ENCODE measurements around the gene ARID2. TPM values are rescaled to one million over a fixed set of nuclear protein-coding genes. Genes with fewer than 3 reads are reported as not detected.

Gene ARID2
- total and polyA plus RNA-seq, 9 of the 15 experiments (the other 6 are each of a cell fraction or from before 2014, with no cell fraction given) = 13.4 to 41.6 (median 29.4) TPM

- TF ChIP-seq, protein P1, sequence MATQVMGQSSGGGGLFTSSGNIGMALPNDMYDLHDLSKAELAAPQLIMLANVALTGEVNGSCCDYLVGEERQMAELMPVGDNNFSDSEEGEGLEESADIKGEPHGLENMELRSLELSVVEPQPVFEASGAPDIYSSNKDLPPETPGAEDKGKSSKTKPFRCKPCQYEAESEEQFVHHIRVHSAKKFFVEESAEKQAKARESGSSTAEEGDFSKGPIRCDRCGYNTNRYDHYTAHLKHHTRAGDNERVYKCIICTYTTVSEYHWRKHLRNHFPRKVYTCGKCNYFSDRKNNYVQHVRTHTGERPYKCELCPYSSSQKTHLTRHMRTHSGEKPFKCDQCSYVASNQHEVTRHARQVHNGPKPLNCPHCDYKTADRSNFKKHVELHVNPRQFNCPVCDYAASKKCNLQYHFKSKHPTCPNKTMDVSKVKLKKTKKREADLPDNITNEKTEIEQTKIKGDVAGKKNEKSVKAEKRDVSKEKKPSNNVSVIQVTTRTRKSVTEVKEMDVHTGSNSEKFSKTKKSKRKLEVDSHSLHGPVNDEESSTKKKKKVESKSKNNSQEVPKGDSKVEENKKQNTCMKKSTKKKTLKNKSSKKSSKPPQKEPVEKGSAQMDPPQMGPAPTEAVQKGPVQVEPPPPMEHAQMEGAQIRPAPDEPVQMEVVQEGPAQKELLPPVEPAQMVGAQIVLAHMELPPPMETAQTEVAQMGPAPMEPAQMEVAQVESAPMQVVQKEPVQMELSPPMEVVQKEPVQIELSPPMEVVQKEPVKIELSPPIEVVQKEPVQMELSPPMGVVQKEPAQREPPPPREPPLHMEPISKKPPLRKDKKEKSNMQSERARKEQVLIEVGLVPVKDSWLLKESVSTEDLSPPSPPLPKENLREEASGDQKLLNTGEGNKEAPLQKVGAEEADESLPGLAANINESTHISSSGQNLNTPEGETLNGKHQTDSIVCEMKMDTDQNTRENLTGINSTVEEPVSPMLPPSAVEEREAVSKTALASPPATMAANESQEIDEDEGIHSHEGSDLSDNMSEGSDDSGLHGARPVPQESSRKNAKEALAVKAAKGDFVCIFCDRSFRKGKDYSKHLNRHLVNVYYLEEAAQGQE (IDR thresholded peaks at IDR 0.05; ENCODE audit: borderline replicate concordance) = no peak
- TF ChIP-seq, protein P1 (CRISPR knock-in tag; IDR thresholded peaks at IDR 0.05; ENCODE audit: low read depth) = no peak
- TF ChIP-seq SP2 (IDR thresholded peaks at IDR 0.05; ENCODE audit: extremely low read depth, low read depth, low read length, poor library complexity, severe bottlenecking) (no peak), ZFP36 (IDR thresholded peaks at IDR 0.05; ENCODE audit: low read depth, low read length, partially characterized antibody) (no peak), FOXA3 (CRISPR knock-in tag; conservative IDR thresholded peaks at IDR 0.05 in 1 of 2, IDR thresholded peaks at IDR 0.05 in 1 of 2) (no peak), XRCC3 (IDR thresholded peaks at IDR 0.05) (no peak), SMARCE1 (IDR thresholded peaks at IDR 0.05) (no peak), KAT8 (IDR thresholded peaks at IDR 0.05; ENCODE audit: low read depth) (no peak), NR2F6 (CRISPR knock-in tag; IDR thresholded peaks at IDR 0.05) (no peak), PBX2 (CRISPR knock-in tag; IDR thresholded peaks at IDR 0.05; ENCODE audit: low read depth) (no peak), PBX2 (tag; conservative IDR thresholded peaks at IDR 0.05; ENCODE audit: low read depth) (no peak), KLF13 (tag; IDR thresholded peaks at IDR 0.05; ENCODE audit: borderline replicate concordance, low read depth) (no peak), ZC3H4 (CRISPR knock-in tag; IDR thresholded peaks at IDR 0.05; ENCODE audit: borderline replicate concordance) (no peak)
- TF ChIP-seq, protein P2, sequence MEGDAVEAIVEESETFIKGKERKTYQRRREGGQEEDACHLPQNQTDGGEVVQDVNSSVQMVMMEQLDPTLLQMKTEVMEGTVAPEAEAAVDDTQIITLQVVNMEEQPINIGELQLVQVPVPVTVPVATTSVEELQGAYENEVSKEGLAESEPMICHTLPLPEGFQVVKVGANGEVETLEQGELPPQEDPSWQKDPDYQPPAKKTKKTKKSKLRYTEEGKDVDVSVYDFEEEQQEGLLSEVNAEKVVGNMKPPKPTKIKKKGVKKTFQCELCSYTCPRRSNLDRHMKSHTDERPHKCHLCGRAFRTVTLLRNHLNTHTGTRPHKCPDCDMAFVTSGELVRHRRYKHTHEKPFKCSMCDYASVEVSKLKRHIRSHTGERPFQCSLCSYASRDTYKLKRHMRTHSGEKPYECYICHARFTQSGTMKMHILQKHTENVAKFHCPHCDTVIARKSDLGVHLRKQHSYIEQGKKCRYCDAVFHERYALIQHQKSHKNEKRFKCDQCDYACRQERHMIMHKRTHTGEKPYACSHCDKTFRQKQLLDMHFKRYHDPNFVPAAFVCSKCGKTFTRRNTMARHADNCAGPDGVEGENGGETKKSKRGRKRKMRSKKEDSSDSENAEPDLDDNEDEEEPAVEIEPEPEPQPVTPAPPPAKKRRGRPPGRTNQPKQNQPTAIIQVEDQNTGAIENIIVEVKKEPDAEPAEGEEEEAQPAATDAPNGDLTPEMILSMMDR (IDR thresholded peaks at IDR 0.05 in 2 of 3, conservative IDR thresholded peaks at IDR 0.05 in 1 of 3; ENCODE audit: insufficient read depth in 2 of 3, low read depth in 1 of 3, low read length in 3 of 3) = no peak
Measured at GRCh38 chr12:45834809-45835208, 105.3 kb downstream of the ARID2 start (continued).
